A673 (cell line): ENCODE data around the gene MAP2. TPM values are rescaled to one million over a fixed set of nuclear protein-coding genes. Genes with fewer than 3 reads are reported as not detected.
A peak's percentile ranks its signal among the peaks of the same experiment; 100 is the strongest.

Experiments
- BruUV-seq: library from RNA; stranded (reverse); fragments of 400-500 nt; replicated peaks from 2 replicates; lab custom pipeline; 2021; lab: Mats Ljungman, UMichigan
- CTCF ChIA-PET: fragments of 300-600 bp; sonication (Branson Sonifier 250); formaldehyde crosslinking; loops from one replicate; lab custom pipeline; 2022; ENCODE audit warnings: antibody characterized with exemption; lab: Charles Lee
- POLR2A ChIA-PET: fragments of 300-600 bp; sonication (Branson Sonifier 250); formaldehyde crosslinking; loops from one replicate; lab custom pipeline; 2022; ENCODE audit warnings: antibody characterized with exemption; ENCODE audit not compliant: low non-redundant PET; lab: Charles Lee
- DNase-seq: peaks from one replicate; pipeline ENCODE4 v3.0.0-alpha.2; 2015; ENCODE audit warnings: low spot score
- H3K27ac ChIP-seq: fragments of 200-600 bp; sonication (generic); 2 replicates; pipeline ENCODE4 v1.5.1; 2016; ENCODE audit warnings: mixed run types, low read depth, mild to moderate bottlenecking, mixed read lengths, antibody characterized with exemption, low read length; ENCODE audit not compliant: poor library complexity, severe bottlenecking
- H3K27me3 ChIP-seq: fragments of 200-600 bp; sonication (generic); replicated peaks from 2 replicates; pipeline ENCODE4 v1.6.1; 2017; ENCODE audit warnings: mixed run types, low read depth, mild to moderate bottlenecking, mixed read lengths, antibody characterized with exemption, low read length; ENCODE audit not compliant: insufficient read depth, poor library complexity
- H3K36me3 ChIP-seq: fragments of 200-600 bp; sonication (generic); 2 replicates; pipeline ENCODE4 v1.6.1; 2016; ENCODE audit warnings: mixed run types, mild to moderate bottlenecking, mixed read lengths, antibody characterized with exemption, low read length; ENCODE audit not compliant: insufficient read depth, poor library complexity, severe bottlenecking
- H3K4me1 ChIP-seq: fragments of 200-600 bp; sonication (generic); 2 replicates; pipeline ENCODE4 v1.6.1; 2017; ENCODE audit warnings: mixed run types, mild to moderate bottlenecking, mixed read lengths, antibody characterized with exemption, low read length; ENCODE audit not compliant: insufficient read depth, poor library complexity, severe bottlenecking
- H3K4me3 ChIP-seq: fragments of 200-600 bp; sonication (generic); 2 replicates; pipeline ENCODE4 v1.5.1; 2016; ENCODE audit warnings: low read depth, mixed run types, mild to moderate bottlenecking, mixed read lengths, low read length; ENCODE audit not compliant: poor library complexity, severe bottlenecking
- H3K9me3 ChIP-seq: fragments of 200-600 bp; sonication (generic); 2 replicates; pipeline ENCODE4 v1.6.1; 2016; ENCODE audit warnings: mixed run types, low read depth, mild to moderate bottlenecking, mixed read lengths, antibody characterized with exemption, low read length; ENCODE audit not compliant: poor library complexity, severe bottlenecking
- CTCF ChIP-seq: fragments of 300-800, 200-600 bp; sonication (generic); conservative IDR thresholded peaks from 2 replicates; pipeline ENCODE4 v1.5.1; 2017; ENCODE audit warnings: low read depth, mild to moderate bottlenecking, antibody characterized with exemption, low read length, moderate library complexity, mixed read lengths
- EZH2 ChIP-seq: fragments of 200-600 bp; sonication (generic); IDR thresholded peaks from 2 replicates; pipeline ENCODE4 v1.6.1; 2017; ENCODE audit warnings: borderline replicate concordance, low read depth, mild to moderate bottlenecking, mixed read lengths, antibody characterized with exemption, low read length; ENCODE audit not compliant: poor library complexity, severe bottlenecking
- intact Hi-C: fragments of 100-400 bp; cut with micrococcal nuclease; formaldehyde crosslinking; loops from one replicate; pipeline ENCODE4 v1.10.0; 2022; ENCODE audit not compliant: unreplicated experiment
- total RNA-seq: library from RNA; stranded (reverse); gene quantifications from 2 replicates; pipeline ENCODE4 v1.2.3, GENCODE V29; 2021

Gene MAP2
- total RNA-seq, 1 experiment from 2014 or later: 1.7 TPM

- peaks cover 14% of the 10 kb centered on the region for H3K4me1 ChIP-seq
- no peak for TF ChIP-seq CTCF
- TF ChIP-seq EZH2: no peak
- intact Hi-C loops: loop anchor here (5.0 kb wide), 1 partner anchor 1015 kb away; the partner anchor contains the start of gene PTH2R
- no peak overlapping the region for H3K4me3 ChIP-seq
- H3K9me3 ChIP-seq: no peaks in the 10 kb centered on the region
- no peak overlapping the region for H3K27ac ChIP-seq
- H3K27me3 ChIP-seq: no peaks in the 10 kb centered on the region
- DNase-seq: no peak
- ChIA-PET CTCF (no interaction called here), POLR2A (no interaction called here)
- H3K36me3 ChIP-seq: no peaks in the 10 kb centered on the region
- BruUV-seq: no TSS peak
Observed at GRCh38 chr2:209422191-209422754, 1.6 kb upstream of the MAP2 start.

- intact Hi-C loops: loop anchor here (2.0 to 5.0 kb wide), 3 partner anchors 89 to 1017 kb away; partner anchors contain the start of gene PTH2R
- no peaks in the 10 kb centered on the region for H3K36me3 ChIP-seq
- peak overlapping the region; percentile 54 for H3K4me3 ChIP-seq
- no TSS peak for BruUV-seq
- TF ChIP-seq CTCF (no peak), EZH2 (no peak)
- no peak for DNase-seq
- no peaks in the 10 kb centered on the region for H3K9me3 ChIP-seq
- no peaks in the 10 kb centered on the region for H3K27me3 ChIP-seq
- H3K27ac ChIP-seq: no peak overlapping the region
- POLR2A ChIA-PET: no interaction called here
- peaks cover 14% of the 10 kb centered on the region for H3K4me1 ChIP-seq
- CTCF ChIA-PET: interaction anchor here (0.6 to 0.7 kb wide), 5 partner anchors 71 to 1029 kb away, joined by 3 read pairs; no protein-coding TSS in a partner anchor
Observed at GRCh38 chr2:209424199-209424701, 403 bp downstream of the MAP2 start.

- no peak for DNase-seq
- Histone ChIP-seq H3K27ac (no peak overlapping the region), H3K27me3 (no peaks in the 10 kb centered on the region), H3K4me1 (peaks cover 14% of the 10 kb centered on the region), H3K9me3 (no peaks in the 10 kb centered on the region), H3K36me3 (no peaks in the 10 kb centered on the region), H3K4me3 (peak overlapping the region; percentile 54)
- intact Hi-C loops: loop anchor here (1.0 to 5.0 kb wide), 4 partner anchors 90 to 1018 kb away; partner anchors contain the start of gene PTH2R
- ChIA-PET POLR2A (no interaction called here), CTCF (interaction anchor here (0.8 kb wide), 1 partner anchor 131 kb away, joined by 4 read pairs; no protein-coding TSS in a partner anchor)
- no TSS peak for BruUV-seq
- TF ChIP-seq EZH2 (no peak), CTCF (no peak)
Observed at GRCh38 chr2:209424781-209425470, 1.1 kb downstream of the MAP2 start.
